Panc1 (cell line): Measurements from ENCODE around the gene ELMO1.

Experiments used
- POLR2AphosphoS5 ChIP-seq: IDR thresholded peaks from 2 replicates; pipeline ENCODE4 v1.6.1; 2012; ENCODE audit warnings: mild to moderate bottlenecking, low read depth, low read length, moderate library complexity
- SIN3A ChIP-seq: IDR thresholded peaks from 2 replicates; pipeline ENCODE4 v1.6.1; 2012; ENCODE audit warnings: low read depth, mild to moderate bottlenecking, low read length, moderate library complexity, borderline replicate concordance; ENCODE audit not compliant: insufficient read depth
- TCF7L2 ChIP-seq: IDR thresholded peaks from 2 replicates; pipeline ENCODE4 v1.6.1; 2011; ENCODE audit warnings: mild to moderate bottlenecking, low read depth, low read length, inconsistent platforms
- TF ChIP-seq, protein P1 (sequence below): fragments of 450-650 bp; IDR thresholded peaks from 2 replicates; pipeline ENCODE4 v1.5.1; 2017; ENCODE audit warnings: mild to moderate bottlenecking

DNA sequence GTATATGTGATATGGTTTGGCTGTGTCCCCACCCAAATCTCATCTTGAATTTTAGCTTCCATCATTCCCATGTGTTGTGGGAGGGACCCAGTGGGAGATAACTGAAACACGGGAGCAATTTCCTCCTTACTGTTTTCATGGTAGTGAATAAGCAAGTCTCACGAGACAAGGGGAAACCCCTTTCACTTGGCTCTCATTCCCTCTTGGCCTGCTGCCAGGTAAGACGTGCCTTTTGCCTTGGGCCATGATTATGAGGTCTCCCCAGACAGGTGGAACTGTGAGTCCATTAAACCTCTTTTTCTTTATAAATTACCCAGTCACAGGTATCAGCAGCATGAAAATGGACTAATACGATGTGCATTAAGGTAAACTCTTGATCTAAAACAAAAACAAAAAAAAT is 367.2 kb downstream of the ELMO1 start:
- TF ChIP-seq TCF7L2 (no peak), POLR2AphosphoS5 (no peak), SIN3A (no peak)
- TF ChIP-seq, protein P1, sequence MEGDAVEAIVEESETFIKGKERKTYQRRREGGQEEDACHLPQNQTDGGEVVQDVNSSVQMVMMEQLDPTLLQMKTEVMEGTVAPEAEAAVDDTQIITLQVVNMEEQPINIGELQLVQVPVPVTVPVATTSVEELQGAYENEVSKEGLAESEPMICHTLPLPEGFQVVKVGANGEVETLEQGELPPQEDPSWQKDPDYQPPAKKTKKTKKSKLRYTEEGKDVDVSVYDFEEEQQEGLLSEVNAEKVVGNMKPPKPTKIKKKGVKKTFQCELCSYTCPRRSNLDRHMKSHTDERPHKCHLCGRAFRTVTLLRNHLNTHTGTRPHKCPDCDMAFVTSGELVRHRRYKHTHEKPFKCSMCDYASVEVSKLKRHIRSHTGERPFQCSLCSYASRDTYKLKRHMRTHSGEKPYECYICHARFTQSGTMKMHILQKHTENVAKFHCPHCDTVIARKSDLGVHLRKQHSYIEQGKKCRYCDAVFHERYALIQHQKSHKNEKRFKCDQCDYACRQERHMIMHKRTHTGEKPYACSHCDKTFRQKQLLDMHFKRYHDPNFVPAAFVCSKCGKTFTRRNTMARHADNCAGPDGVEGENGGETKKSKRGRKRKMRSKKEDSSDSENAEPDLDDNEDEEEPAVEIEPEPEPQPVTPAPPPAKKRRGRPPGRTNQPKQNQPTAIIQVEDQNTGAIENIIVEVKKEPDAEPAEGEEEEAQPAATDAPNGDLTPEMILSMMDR = no peak
